Hair follicle dermal papilla cell (primary cell): ENCODE data around the gene OR4K2. TPM values are rescaled to one million over a fixed set of nuclear protein-coding genes. Genes with fewer than 3 reads are reported as not detected.

ENCODE experiments used
- total RNA-seq: library from RNA; depleted of rRNA; stranded (reverse); fragments of >200 nt; gene quantifications from 2 replicates; pipeline ENCODE4 v1.2.3, GENCODE V29; 2012

OR4K2 gene
- total RNA-seq = not detected in 2 replicates

GRCh38 chr14:19874842-19875241 lies at the start of gene OR4K2:
Gene OR4K2 (plus strand): TSS chr14:19875142. CDS start chr14:19876268, 1,126 bp downstream.

GRCh38 chr14:19920021-19920657 lies 45.2 kb downstream of the OR4K2 start, which contains the start of gene OR4K5:
Gene OR4K5 (plus strand): TSS chr14:19920607. CDS start chr14:19920607, 0 bp downstream.

GRCh38 chr14:19930617-19931016 lies 55.7 kb downstream of the OR4K2 start, which contains the start of gene OR4K1:
Gene OR4K1 (plus strand): TSS chr14:19930917. CDS start chr14:19935667, 4,750 bp downstream.

Other genes with a start within 250 kb of the OR4K2 start
- not detected in 2 replicates for gene OR11H2, start 161.3 kb upstream of the OR4K2 start, total RNA-seq
- gene OR4Q3, start 131.6 kb upstream of the OR4K2 start, total RNA-seq = not detected in 2 replicates
- not detected in 2 replicates for gene OR4M1, start 101.6 kb upstream of the OR4K2 start, total RNA-seq
- gene OR4N2, start 71.4 kb upstream of the OR4K2 start, total RNA-seq = not detected in 2 replicates
- gene OR4K5, start 45.5 kb downstream of the OR4K2 start, total RNA-seq = not detected in 2 replicates
- gene OR4K1, start 55.8 kb downstream of the OR4K2 start, total RNA-seq = not detected in 2 replicates
- not detected in 2 replicates for gene OR4K15, start 100.4 kb downstream of the OR4K2 start, total RNA-seq
- gene OR4Q2, start 127.0 kb downstream of the OR4K2 start, total RNA-seq = not detected in 2 replicates
- not detected in 2 replicates for gene OR4K14, start 144.2 kb downstream of the OR4K2 start, total RNA-seq
- not detected in 2 replicates for gene OR4K13, start 160.9 kb downstream of the OR4K2 start, total RNA-seq
- gene OR4L1, start 184.9 kb downstream of the OR4K2 start, total RNA-seq = not detected in 2 replicates
- gene OR4K17, start 235.6 kb downstream of the OR4K2 start, total RNA-seq = not detected in 2 replicates